Activated T-helper 1 cell treated with anti-CD3 and anti-CD28 coated beads, Interleukin-12 subunit alpha, Interleukin-12 subunit beta, Interleukin-2, Interleukin-4 antibody, amounts not matched to agents 30 ng/mL and 10 ng/mL and 1 ng/mL, durations not matched to agents 14 hours and 24 hours and 36 hours (primary cell): ENCODE data around the gene OXGR1. TPM values are rescaled to one million over a fixed set of nuclear protein-coding genes. Genes with fewer than 3 reads are reported as not detected.
"Not testable (repeated sequence)": the region's sequence is repeated elsewhere in the genome, so short reads cannot be mapped to it uniquely, and the experiment has no call there.

Source experiments
- DNase-seq: peaks from one replicate; pipeline ENCODE4 v3.0.0; 2021; ENCODE audit warnings: low spot score
- H3K27ac Mint-ChIP-seq: one replicate; pipeline ENCODE4 v1.8.0; 2021; ENCODE audit warnings: mild to moderate bottlenecking, mixed read lengths
- H3K27me3 Mint-ChIP-seq: one replicate; pipeline ENCODE4 v1.8.0; 2022; ENCODE audit warnings: mild to moderate bottlenecking, moderate library complexity, mixed read lengths; ENCODE audit not compliant: insufficient read depth
- H3K36me3 Mint-ChIP-seq: one replicate; pipeline ENCODE4 v1.8.0; 2021; ENCODE audit warnings: low read depth, mixed read lengths
- H3K4me1 Mint-ChIP-seq: one replicate; pipeline ENCODE4 v1.8.0; 2021; ENCODE audit warnings: low read depth, mixed read lengths
- H3K4me3 Mint-ChIP-seq: one replicate; pipeline ENCODE4 v1.8.0; 2021; ENCODE audit warnings: mild to moderate bottlenecking, moderate library complexity, mixed read lengths
- H3K9me3 Mint-ChIP-seq: one replicate; pipeline ENCODE4 v1.8.0; 2021; ENCODE audit warnings: mixed read lengths
- intact Hi-C: fragments of 100-400 bp; cut with micrococcal nuclease; formaldehyde crosslinking; loops from one replicate; pipeline ENCODE4 v1.15.1; 2024
- total RNA-seq: library from RNA; stranded (reverse); gene quantifications from 2 replicates; pipeline ENCODE4 v1.2.3, GENCODE V29; 2022

Gene OXGR1
- total RNA-seq, 1 donor from 2014 or later = not detected

- H3K4me3 Mint-ChIP-seq = no peak overlapping the region
- no peak overlapping the region for H3K27ac Mint-ChIP-seq
- no peaks in the 10 kb centered on the region for H3K36me3 Mint-ChIP-seq
- peaks cover 12% of the 10 kb centered on the region for H3K27me3 Mint-ChIP-seq
- DNase-seq = no peak
- intact Hi-C loops = no loop called here
- no peaks in the 10 kb centered on the region for H3K4me1 Mint-ChIP-seq
- no peaks in the 10 kb centered on the region for H3K9me3 Mint-ChIP-seq
Measured at GRCh38 chr13:97000295-97000925, 6.1 kb upstream of the OXGR1 start.

- Mint-ChIP-seq H3K4me3 (no peak overlapping the region), H3K27me3 (peaks cover 22% of the 10 kb centered on the region), H3K27ac (no peak overlapping the region), H3K4me1 (no peaks in the 10 kb centered on the region), H3K9me3 (no peaks in the 10 kb centered on the region), H3K36me3 (no peaks in the 10 kb centered on the region)
- DNase-seq = no peak
- intact Hi-C loops = no loop called here
Measured at GRCh38 chr13:96999091-96999490, 4.8 kb upstream of the OXGR1 start.

GRCh38 chr13:96998051-96998450, 3.8 kb upstream of the OXGR1 start:
- Mint-ChIP-seq H3K27ac (no peak overlapping the region), H3K9me3 (no peaks in the 10 kb centered on the region), H3K36me3 (no peaks in the 10 kb centered on the region), H3K4me1 (no peaks in the 10 kb centered on the region), H3K27me3 (peaks cover 24% of the 10 kb centered on the region), H3K4me3 (no peak overlapping the region)
- intact Hi-C loops = no loop called here
- no peak for DNase-seq

GRCh38 chr13:96996886-96997285, 2.6 kb upstream of the OXGR1 start:
- no peaks in the 10 kb centered on the region for H3K9me3 Mint-ChIP-seq
- H3K36me3 Mint-ChIP-seq = no peaks in the 10 kb centered on the region
- H3K4me3 Mint-ChIP-seq = no peak overlapping the region
- H3K4me1 Mint-ChIP-seq = no peaks in the 10 kb centered on the region
- H3K27me3 Mint-ChIP-seq = peaks cover 23% of the 10 kb centered on the region
- H3K27ac Mint-ChIP-seq = no peak overlapping the region
- intact Hi-C loops = no loop called here
- no peak for DNase-seq

GRCh38 chr13:96996107-96996506, 1.8 kb upstream of the OXGR1 start:
- no peak overlapping the region for H3K4me3 Mint-ChIP-seq
- H3K4me1 Mint-ChIP-seq = no peaks in the 10 kb centered on the region
- H3K27me3 Mint-ChIP-seq = peaks cover 25% of the 10 kb centered on the region
- intact Hi-C loops = no loop called here
- no peaks in the 10 kb centered on the region for H3K36me3 Mint-ChIP-seq
- no peak overlapping the region for H3K27ac Mint-ChIP-seq
- DNase-seq = no peak
- no peaks in the 10 kb centered on the region for H3K9me3 Mint-ChIP-seq

GRCh38 chr13:96994858-96995243, 575 bp upstream of the OXGR1 start:
- H3K27me3 Mint-ChIP-seq = peaks cover 25% of the 10 kb centered on the region
- no peak for DNase-seq
- no peaks in the 10 kb centered on the region for H3K4me1 Mint-ChIP-seq
- no peaks in the 10 kb centered on the region for H3K36me3 Mint-ChIP-seq
- no peak overlapping the region for H3K27ac Mint-ChIP-seq
- intact Hi-C loops = no loop called here
- no peaks in the 10 kb centered on the region for H3K9me3 Mint-ChIP-seq
- H3K4me3 Mint-ChIP-seq = no peak overlapping the region

GRCh38 chr13:96993634-96994016, 651 bp downstream of the OXGR1 start:
- Mint-ChIP-seq H3K4me1 (no peaks in the 10 kb centered on the region), H3K4me3 (no peak overlapping the region), H3K36me3 (no peaks in the 10 kb centered on the region), H3K27me3 (peaks cover 25% of the 10 kb centered on the region), H3K27ac (no peak overlapping the region), H3K9me3 (no peaks in the 10 kb centered on the region)
- intact Hi-C loops = no loop called here
- DNase-seq = no peak

GRCh38 chr13:96992633-96993032, 1.6 kb downstream of the OXGR1 start:
- no peak overlapping the region for H3K4me3 Mint-ChIP-seq
- H3K4me1 Mint-ChIP-seq = no peaks in the 10 kb centered on the region
- intact Hi-C loops = no loop called here
- DNase-seq = no peak
- no peak overlapping the region for H3K27ac Mint-ChIP-seq
- peaks cover 23% of the 10 kb centered on the region for H3K27me3 Mint-ChIP-seq
- H3K9me3 Mint-ChIP-seq = no peaks in the 10 kb centered on the region
- H3K36me3 Mint-ChIP-seq = no peaks in the 10 kb centered on the region

- Mint-ChIP-seq H3K36me3 (no peaks in the 10 kb centered on the region), H3K27me3 (peaks cover 16% of the 10 kb centered on the region), H3K9me3 (no peaks in the 10 kb centered on the region), H3K4me3 (no peak overlapping the region), H3K27ac (no peak overlapping the region), H3K4me1 (no peaks in the 10 kb centered on the region)
- intact Hi-C loops = no loop called here
- no peak for DNase-seq
Measured at GRCh38 chr13:96991072-96991471, 3.2 kb downstream of the OXGR1 start.

- Mint-ChIP-seq H3K9me3 (no peaks in the 10 kb centered on the region), H3K4me1 (no peaks in the 10 kb centered on the region), H3K36me3 (no peaks in the 10 kb centered on the region), H3K27me3 (peaks cover 9% of the 10 kb centered on the region), H3K4me3 (no peak overlapping the region), H3K27ac (no peak overlapping the region)
- intact Hi-C loops = no loop called here
- DNase-seq = no peak
Measured at GRCh38 chr13:96988441-96988840, 5.8 kb downstream of the OXGR1 start.

- DNase-seq = no peak
- Mint-ChIP-seq H3K27me3 (peaks cover 3% of the 10 kb centered on the region), H3K4me3 (no peak overlapping the region), H3K9me3 (no peaks in the 10 kb centered on the region), H3K27ac (no peak overlapping the region), H3K36me3 (no peaks in the 10 kb centered on the region), H3K4me1 (no peaks in the 10 kb centered on the region)
- intact Hi-C loops = no loop called here
Measured at GRCh38 chr13:96984051-96984508, 10.2 kb downstream of the OXGR1 start.

GRCh38 chr13:96982672-96983071, 11.6 kb downstream of the OXGR1 start:
- no peak for DNase-seq
- Mint-ChIP-seq H3K27me3 (peaks cover 3% of the 10 kb centered on the region), H3K4me3 (no peak overlapping the region), H3K36me3 (no peaks in the 10 kb centered on the region), H3K9me3 (peaks cover 2% of the 10 kb centered on the region), H3K4me1 (no peaks in the 10 kb centered on the region), H3K27ac (no peak overlapping the region)
- intact Hi-C loops = no loop called here

- H3K27ac Mint-ChIP-seq, H3K9me3 Mint-ChIP-seq, H3K4me3 Mint-ChIP-seq, H3K27me3 Mint-ChIP-seq, intact Hi-C loops, H3K36me3 Mint-ChIP-seq, DNase-seq, H3K4me1 Mint-ChIP-seq: not testable (repeated sequence)
Measured at GRCh38 chr13:96979861-96980260, 14.4 kb downstream of the OXGR1 start.

GRCh38 chr13:96968027-96968426, 26.2 kb downstream of the OXGR1 start:
- Mint-ChIP-seq H3K27me3 (no peaks in the 10 kb centered on the region), H3K27ac (no peak overlapping the region), H3K4me3 (no peak overlapping the region), H3K36me3 (no peaks in the 10 kb centered on the region), H3K9me3 (peaks cover 35% of the 10 kb centered on the region), H3K4me1 (no peaks in the 10 kb centered on the region)
- no peak for DNase-seq
- intact Hi-C loops = no loop called here
